NB4 (cell line): ENCODE results near the gene BZW2.

Source experiments
- MYC ChIP-seq: IDR thresholded peaks from 2 replicates; pipeline ENCODE4 v1.6.1; 2011; ENCODE audit warnings: low read depth, low read length
- POLR2A ChIP-seq: IDR thresholded peaks from 2 replicates; pipeline ENCODE4 v1.6.1; 2011; ENCODE audit warnings: mild to moderate bottlenecking; ENCODE audit not compliant: insufficient read length; ENCODE audit errors: extremely low read depth
- TF ChIP-seq, protein P1 (sequence below): IDR thresholded peaks from one replicate; pipeline ENCODE4 v1.5.1; 2012; ENCODE audit warnings: low read depth, low read length
- TF ChIP-seq, protein P2 (sequence below): IDR thresholded peaks from 2 replicates; pipeline ENCODE4 v1.6.1; 2011; ENCODE audit warnings: low read depth, low read length

- TF ChIP-seq, protein P1, sequence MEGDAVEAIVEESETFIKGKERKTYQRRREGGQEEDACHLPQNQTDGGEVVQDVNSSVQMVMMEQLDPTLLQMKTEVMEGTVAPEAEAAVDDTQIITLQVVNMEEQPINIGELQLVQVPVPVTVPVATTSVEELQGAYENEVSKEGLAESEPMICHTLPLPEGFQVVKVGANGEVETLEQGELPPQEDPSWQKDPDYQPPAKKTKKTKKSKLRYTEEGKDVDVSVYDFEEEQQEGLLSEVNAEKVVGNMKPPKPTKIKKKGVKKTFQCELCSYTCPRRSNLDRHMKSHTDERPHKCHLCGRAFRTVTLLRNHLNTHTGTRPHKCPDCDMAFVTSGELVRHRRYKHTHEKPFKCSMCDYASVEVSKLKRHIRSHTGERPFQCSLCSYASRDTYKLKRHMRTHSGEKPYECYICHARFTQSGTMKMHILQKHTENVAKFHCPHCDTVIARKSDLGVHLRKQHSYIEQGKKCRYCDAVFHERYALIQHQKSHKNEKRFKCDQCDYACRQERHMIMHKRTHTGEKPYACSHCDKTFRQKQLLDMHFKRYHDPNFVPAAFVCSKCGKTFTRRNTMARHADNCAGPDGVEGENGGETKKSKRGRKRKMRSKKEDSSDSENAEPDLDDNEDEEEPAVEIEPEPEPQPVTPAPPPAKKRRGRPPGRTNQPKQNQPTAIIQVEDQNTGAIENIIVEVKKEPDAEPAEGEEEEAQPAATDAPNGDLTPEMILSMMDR: no peak
- TF ChIP-seq, protein P2, sequence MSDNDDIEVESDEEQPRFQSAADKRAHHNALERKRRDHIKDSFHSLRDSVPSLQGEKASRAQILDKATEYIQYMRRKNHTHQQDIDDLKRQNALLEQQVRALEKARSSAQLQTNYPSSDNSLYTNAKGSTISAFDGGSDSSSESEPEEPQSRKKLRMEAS: no peak
- TF ChIP-seq POLR2A (no peak), MYC (no peak)
These were observed 1.8 kb upstream of the BZW2 start for GRCh38 chr7:16644157-16644556.
